ENCODE data around the gene HSBP1.

HSBP1 gene

GRCh38 chr16:83809092-83809491 is 1.3 kb downstream of the HSBP1 start:
- TF ChIP-seq BACH2 (CRISPR knock-in tag; IDR thresholded peaks at IDR 0.05; ENCODE audit: borderline replicate concordance): no peak
- no peak for TF ChIP-seq CSDC2 (CRISPR knock-in tag; IDR thresholded peaks at IDR 0.05)
- no peak for TF ChIP-seq ZNF70 (CRISPR knock-in tag; IDR thresholded peaks at IDR 0.05)
- TF ChIP-seq ZC3H10 (CRISPR knock-in tag; IDR thresholded peaks at IDR 0.05): no peak
- TF ChIP-seq ISL1 (CRISPR knock-in tag; IDR thresholded peaks at IDR 0.05): no peak
- TF ChIP-seq TOX (CRISPR knock-in tag; IDR thresholded peaks at IDR 0.05; ENCODE audit: borderline replicate concordance): no peak
- no peak for TF ChIP-seq TSHZ2 (CRISPR knock-in tag; IDR thresholded peaks at IDR 0.05)
- no peak for TF ChIP-seq GLIS3 (CRISPR knock-in tag; IDR thresholded peaks at IDR 0.05)
- TF ChIP-seq ZFP30 (CRISPR knock-in tag; IDR thresholded peaks at IDR 0.05): no peak
- no peak for TF ChIP-seq ESRRG (CRISPR knock-in tag; IDR thresholded peaks at IDR 0.05)
- TF ChIP-seq CSRNP3 (CRISPR knock-in tag; IDR thresholded peaks at IDR 0.05): no peak
- TF ChIP-seq POU6F1 (CRISPR knock-in tag; IDR thresholded peaks at IDR 0.05; ENCODE audit: borderline replicate concordance, low read depth): no peak
- TF ChIP-seq ZNF8 (CRISPR knock-in tag; IDR thresholded peaks at IDR 0.05): no peak
- no peak for TF ChIP-seq SNAI2 (CRISPR knock-in tag; IDR thresholded peaks at IDR 0.05)
- no peak for TF ChIP-seq ZFP3 (CRISPR knock-in tag; IDR thresholded peaks at IDR 0.05)
- no peak for TF ChIP-seq TCF4 (CRISPR knock-in tag; IDR thresholded peaks at IDR 0.05; ENCODE audit: borderline replicate concordance)
- no peak for TF ChIP-seq ZNF565 (CRISPR knock-in tag; conservative IDR thresholded peaks at IDR 0.05; ENCODE audit: low read depth)
- TF ChIP-seq CREB5 (CRISPR knock-in tag; IDR thresholded peaks at IDR 0.05; ENCODE audit: low read depth): no peak
- no peak for TF ChIP-seq OSR1 (CRISPR knock-in tag; IDR thresholded peaks at IDR 0.05)
- TF ChIP-seq ARNTL (CRISPR knock-in tag; IDR thresholded peaks at IDR 0.05; ENCODE audit: borderline replicate concordance, low read depth): no peak

GRCh38 chr16:83810901-83811300 is 3.1 kb downstream of the HSBP1 start:
- ATAC-seq: no peak
- no peak for TF ChIP-seq OSR1 (CRISPR knock-in tag; IDR thresholded peaks at IDR 0.05)
- TF ChIP-seq BACH2 (CRISPR knock-in tag; IDR thresholded peaks at IDR 0.05; ENCODE audit: borderline replicate concordance): no peak
- no peak for TF ChIP-seq CSDC2 (CRISPR knock-in tag; IDR thresholded peaks at IDR 0.05)
- no peak for TF ChIP-seq ZFP30 (CRISPR knock-in tag; IDR thresholded peaks at IDR 0.05)
- no peak for TF ChIP-seq PATZ1 (CRISPR knock-in tag; IDR thresholded peaks at IDR 0.05; ENCODE audit: borderline replicate concordance)

More at GRCh38 chr16:83809092-83809491, 1.3 kb downstream of the HSBP1 start:
- no peak for ATAC-seq

All from SK-N-SH treated with all-trans-retinoic acid at 6 μM for 48 hours (cell line).